GM12865 (cell line): Measurements from ENCODE around the gene INPP4B.

Source experiments
- DNase-seq: peaks from one replicate; pipeline ENCODE4 v3.0.0; 2010; ENCODE audit warnings: low read depth
- H3K4me3 ChIP-seq: 2 replicates; pipeline ENCODE4 v1.5.1; 2011; ENCODE audit warnings: mild to moderate bottlenecking, low read depth, low read length, control low read depth
- CTCF ChIP-seq: IDR thresholded peaks from 2 replicates; pipeline ENCODE4 v1.5.1; 2011; ENCODE audit warnings: low read length, control low read depth, low read depth, inconsistent platforms; ENCODE audit not compliant: insufficient read depth; ENCODE audit errors: missing control alignments

The INPP4B gene

GRCh38 chr4:142850478-142850877 is 4.4 kb upstream of the INPP4B start:
- no peak overlapping the region for H3K4me3 ChIP-seq
- DNase-seq, result no peak
- no peak for TF ChIP-seq CTCF

GRCh38 chr4:142846729-142847596 is 862 bp upstream of the INPP4B start:
- H3K4me3 ChIP-seq, result peak overlapping the region; percentile 41
- peak; percentile 42 for DNase-seq
- peak; percentile 30 for TF ChIP-seq CTCF

- DNase-seq, result no peak
- H3K4me3 ChIP-seq, result peak overlapping the region; percentile 41
- no peak for TF ChIP-seq CTCF
Observed at GRCh38 chr4:142845293-142846107, 601 bp downstream of the INPP4B start.

GRCh38 chr4:142844782-142845181 is 1.3 kb downstream of the INPP4B start:
- no peak for DNase-seq
- no peak for TF ChIP-seq CTCF
- H3K4me3 ChIP-seq, result no peak overlapping the region

- DNase-seq, result peak; percentile 21
- TF ChIP-seq CTCF, result peak; percentile 43
- H3K4me3 ChIP-seq, result no peak overlapping the region
Observed at GRCh38 chr4:142840516-142841123, 5.5 kb downstream of the INPP4B start.

- TF ChIP-seq CTCF, result no peak
- H3K4me3 ChIP-seq, result no peak overlapping the region
- no peak for DNase-seq
Observed at GRCh38 chr4:142838778-142839177, 7.3 kb downstream of the INPP4B start.
